Left ventricle myocardium inferior (tissue), 1 donor: ENCODE data around the gene PTGDR. TPM values are rescaled to one million over a fixed set of nuclear protein-coding genes. Genes with fewer than 3 reads are reported as not detected.

Source experiments
- DNase-seq: peaks from one replicate; pipeline ENCODE4 v3.0.0-alpha.2; 2020
- H3K27ac ChIP-seq: fragments of 200-600 bp; replicated peaks from 2 replicates; pipeline ENCODE4 v1.8.0; 2021
- H3K27me3 ChIP-seq: fragments of 200-600 bp; 2 replicates; pipeline ENCODE4 v1.8.0; 2021; ENCODE audit warnings: low read depth
- H3K36me3 ChIP-seq: fragments of 200-600 bp; 2 replicates; pipeline ENCODE4 v1.8.0; 2021
- H3K4me1 ChIP-seq: fragments of 200-600 bp; 2 replicates; pipeline ENCODE4 v1.8.0; 2021
- H3K4me3 ChIP-seq: fragments of 200-600 bp; 2 replicates; pipeline ENCODE4 v1.8.0; 2021; ENCODE audit warnings: mild to moderate bottlenecking, moderate library complexity
- H3K9me3 ChIP-seq: fragments of 200-600 bp; replicated peaks from 2 replicates; pipeline ENCODE4 v1.8.0; 2021
- CTCF ChIP-seq: fragments of 200-600 bp; IDR thresholded peaks from 2 replicates; pipeline ENCODE4 v1.8.0; 2021; ENCODE audit warnings: antibody characterized with exemption, mild to moderate bottlenecking, borderline replicate concordance
- intact Hi-C: fragments of 100-400 bp; cut with micrococcal nuclease; formaldehyde crosslinking; loops from one replicate; pipeline ENCODE4 v1.11.0; 2022
- total RNA-seq: library from RNA; stranded (reverse); fragmentation: NEBNext Ultra II Directional; extraction: Animal tissue kit (Norgen Biotek cat#: 25700); gene quantifications from one replicate; pipeline ENCODE4 v1.2.1, GENCODE V29; 2021
- donor health status: DM: no; HTN: yes; CAD: no; lungs with severe emphysema.

PTGDR gene
- total RNA-seq, 1 donor from 2014 or later, result 1.3 TPM

- Histone ChIP-seq H3K36me3 (peaks cover 3% of the 10 kb centered on the region), H3K4me3 (peak overlapping the region; percentile 71), H3K27ac (peak overlapping the region; percentile 80), H3K4me1 (peaks cover 42% of the 10 kb centered on the region), H3K27me3 (peaks cover 42% of the 10 kb centered on the region), H3K9me3 (no peaks in the 10 kb centered on the region)
- no peak for TF ChIP-seq CTCF
- DNase-seq, result no peak
- intact Hi-C loops, result no loop called here
Observed at GRCh38 chr14:52269100-52269499, 1.6 kb downstream of the PTGDR start.

GRCh38 chr14:52269982-52270381 lies 2.5 kb downstream of the PTGDR start:
- Histone ChIP-seq H3K27me3 (peaks cover 42% of the 10 kb centered on the region), H3K4me1 (peaks cover 42% of the 10 kb centered on the region), H3K4me3 (peak overlapping the region; percentile 71), H3K27ac (peak overlapping the region; percentile 80), H3K36me3 (peaks cover 3% of the 10 kb centered on the region), H3K9me3 (no peaks in the 10 kb centered on the region)
- TF ChIP-seq CTCF, result no peak
- intact Hi-C loops, result no loop called here
- DNase-seq, result no peak

GRCh38 chr14:52271538-52271937 lies 4.0 kb downstream of the PTGDR start:
- no peak for TF ChIP-seq CTCF
- H3K27ac ChIP-seq, result no peak overlapping the region
- peaks cover 40% of the 10 kb centered on the region for H3K27me3 ChIP-seq
- H3K9me3 ChIP-seq, result no peaks in the 10 kb centered on the region
- no peak overlapping the region for H3K4me3 ChIP-seq
- no peak for DNase-seq
- H3K4me1 ChIP-seq, result peaks cover 33% of the 10 kb centered on the region
- peaks cover 3% of the 10 kb centered on the region for H3K36me3 ChIP-seq
- intact Hi-C loops, result no loop called here

GRCh38 chr14:52272375-52272774 lies 4.9 kb downstream of the PTGDR start:
- DNase-seq, result no peak
- peaks cover 3% of the 10 kb centered on the region for H3K36me3 ChIP-seq
- intact Hi-C loops, result no loop called here

GRCh38 chr14:52275372-52275771 lies 7.9 kb downstream of the PTGDR start:
- no peak overlapping the region for H3K27ac ChIP-seq
- intact Hi-C loops, result no loop called here
- peaks cover 3% of the 10 kb centered on the region for H3K36me3 ChIP-seq
- peaks cover 4% of the 10 kb centered on the region for H3K27me3 ChIP-seq
- H3K9me3 ChIP-seq, result no peaks in the 10 kb centered on the region
- H3K4me3 ChIP-seq, result no peak overlapping the region
- DNase-seq, result no peak
- no peak for TF ChIP-seq CTCF
- H3K4me1 ChIP-seq, result peaks cover 7% of the 10 kb centered on the region

More at GRCh38 chr14:52272375-52272774, 4.9 kb downstream of the PTGDR start:
- no peak overlapping the region for H3K27ac ChIP-seq
- peak; percentile 22 for TF ChIP-seq CTCF
- no peaks in the 10 kb centered on the region for H3K9me3 ChIP-seq
- peaks cover 25% of the 10 kb centered on the region for H3K4me1 ChIP-seq
- no peak overlapping the region for H3K4me3 ChIP-seq
- H3K27me3 ChIP-seq, result peaks cover 31% of the 10 kb centered on the region
